Astrocyte (in vitro differentiated cells and primary cell): ENCODE results near the gene SEC11C.

ENCODE experiments used
- EZH2 ChIP-seq: IDR thresholded peaks from 2 replicates; pipeline ENCODE4 v1.6.1; 2012; ENCODE audit warnings: mild to moderate bottlenecking, low read length, inconsistent platforms; ENCODE audit not compliant: insufficient read depth
- TF ChIP-seq, protein P1 (sequence below): IDR thresholded peaks from 2 replicates; pipeline ENCODE4 v1.5.1; 2011; ENCODE audit warnings: low read depth, mild to moderate bottlenecking, inconsistent platforms, low read length, moderate library complexity; ENCODE audit not compliant: insufficient read depth

DNA sequence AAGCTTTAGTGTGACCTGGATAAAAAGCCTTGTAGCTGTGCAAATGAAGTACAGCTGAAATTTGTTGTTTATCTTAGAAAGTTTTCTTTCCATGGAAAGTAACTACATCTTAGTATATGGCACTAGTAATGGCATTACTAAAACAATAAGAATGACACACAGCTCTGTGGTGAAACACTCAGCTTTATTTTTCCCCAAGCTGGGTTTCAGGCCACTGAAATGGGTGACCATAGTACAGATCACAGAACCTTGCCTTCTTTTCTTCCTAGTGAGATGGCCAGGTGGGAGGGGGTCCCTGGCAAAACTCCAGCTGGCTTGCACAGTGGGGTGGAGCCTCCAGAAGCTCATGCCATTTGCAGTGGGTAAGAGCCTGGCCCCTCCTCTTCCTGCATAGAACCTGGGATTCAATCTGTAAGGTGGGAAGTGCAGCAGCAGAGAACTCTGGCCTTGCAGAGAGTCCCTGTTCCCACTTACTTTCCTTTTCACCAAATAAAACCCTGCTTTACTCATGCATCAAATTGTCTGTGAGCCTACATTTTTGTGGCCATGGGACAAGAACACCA is 62.7 kb downstream of the SEC11C start:
- TF ChIP-seq, protein P1, sequence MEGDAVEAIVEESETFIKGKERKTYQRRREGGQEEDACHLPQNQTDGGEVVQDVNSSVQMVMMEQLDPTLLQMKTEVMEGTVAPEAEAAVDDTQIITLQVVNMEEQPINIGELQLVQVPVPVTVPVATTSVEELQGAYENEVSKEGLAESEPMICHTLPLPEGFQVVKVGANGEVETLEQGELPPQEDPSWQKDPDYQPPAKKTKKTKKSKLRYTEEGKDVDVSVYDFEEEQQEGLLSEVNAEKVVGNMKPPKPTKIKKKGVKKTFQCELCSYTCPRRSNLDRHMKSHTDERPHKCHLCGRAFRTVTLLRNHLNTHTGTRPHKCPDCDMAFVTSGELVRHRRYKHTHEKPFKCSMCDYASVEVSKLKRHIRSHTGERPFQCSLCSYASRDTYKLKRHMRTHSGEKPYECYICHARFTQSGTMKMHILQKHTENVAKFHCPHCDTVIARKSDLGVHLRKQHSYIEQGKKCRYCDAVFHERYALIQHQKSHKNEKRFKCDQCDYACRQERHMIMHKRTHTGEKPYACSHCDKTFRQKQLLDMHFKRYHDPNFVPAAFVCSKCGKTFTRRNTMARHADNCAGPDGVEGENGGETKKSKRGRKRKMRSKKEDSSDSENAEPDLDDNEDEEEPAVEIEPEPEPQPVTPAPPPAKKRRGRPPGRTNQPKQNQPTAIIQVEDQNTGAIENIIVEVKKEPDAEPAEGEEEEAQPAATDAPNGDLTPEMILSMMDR, result no peak
- TF ChIP-seq EZH2, result no peak
